ENCODE data around the gene OMP. TPM values are rescaled to one million over a fixed set of nuclear protein-coding genes. Genes with fewer than 3 reads are reported as not detected.

OMP gene
- total and polyA plus RNA-seq, 2 of the 4 experiments (the other 2 are of a cell fraction), result 0.27 TPM; not detected in 1

DNA sequence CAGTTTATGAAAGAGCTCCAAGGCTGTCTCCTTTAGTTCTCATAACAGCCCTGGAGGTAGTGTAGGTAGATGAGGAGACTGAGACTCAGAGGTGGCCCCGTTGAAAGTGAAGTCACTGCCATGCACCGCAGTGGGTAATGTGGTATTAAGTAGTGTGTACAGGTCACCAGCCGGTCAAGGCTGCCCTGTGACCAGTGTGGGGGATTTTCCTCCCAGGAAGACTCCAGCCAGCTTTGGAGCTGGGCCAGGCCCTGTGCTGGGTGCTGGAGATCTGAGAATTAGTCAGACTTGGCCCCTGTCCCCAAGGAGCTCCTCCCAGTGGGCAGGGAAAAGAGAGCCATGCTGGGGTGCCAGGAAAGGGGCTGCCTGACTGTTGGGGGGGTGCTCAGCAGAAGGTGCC, 5.3 kb downstream of the OMP start:
- DNase-seq (peak; percentile 95), ATAC-seq (ENCODE audit: low read depth) (peak; percentile 69)
- Histone ChIP-seq H3K79me1 (ENCODE audit: low read depth in 1 of 2, low read length in 2 of 2) (peaks cover 0 to 15% of the 10 kb centered on the region in 2 experiments; a peak in 1 of 4 replicates), H3K9me3 (ENCODE audit: control insufficient read depth, insufficient read depth, low read length) (no peaks in the 10 kb centered on the region), H3K9ac (ENCODE audit: low read depth, low read length) (no peak overlapping the region), H2BK5ac (ENCODE audit: low read depth, low read length, poor library complexity, severe bottlenecking) (no peak overlapping the region), H3K4ac (ENCODE audit: low read depth, low read length) (peak overlapping the region; percentile 64), H2BK20ac (ENCODE audit: low read depth, low read length) (peak overlapping the region; percentile 41; the same call in 1 of the 2 replicates), H3K18ac (ENCODE audit: low read depth, low read length) (no peak overlapping the region), H4K91ac (ENCODE audit: insufficient read depth, low read depth, low read length) (no peak overlapping the region; the same call in 1 of the 2 replicates), H3K14ac (replicated peaks; ENCODE audit: low read depth, low read length) (peak overlapping the region; percentile 59; the same call in 1 of the 2 replicates), H2BK120ac (ENCODE audit: low read depth, low read length) (0 out of 2 replicates have a peak overlapping the region, but pooled peaks have one; percentile 1), H3K36me3 (ENCODE audit: control insufficient read depth, insufficient read depth, low read length) (peaks cover 2% of the 10 kb centered on the region; the same call in 1 of the 2 replicates), H3K4me1 (ENCODE audit: control insufficient read depth, insufficient read depth, low read length) (peaks cover 21% of the 10 kb centered on the region), H4K5ac (ENCODE audit: low read depth, low read length) (no peak overlapping the region), H3K4me2 (ENCODE audit: low read depth, low read length) (peak overlapping the region; percentile 6), H3K27me3 (ENCODE audit: control insufficient read depth, insufficient read depth, low read length) (no peaks in the 10 kb centered on the region), H2AK9ac (replicated peaks; ENCODE audit: low read depth, low read length, poor library complexity) (peak overlapping the region; percentile 73), H3K9me1 (ENCODE audit: insufficient read depth, low read length) (peaks cover 12% of the 10 kb centered on the region), H2BK15ac (ENCODE audit: low read depth, low read length) (no peak overlapping the region; the same call in 2 of the 3 replicates), H2AFZ (replicated peaks; ENCODE audit: low read length, poor library complexity) (peak overlapping the region; percentile 67), H3K27ac (ENCODE audit: insufficient read depth, low read length) (no peak overlapping the region), H3K56ac (ENCODE audit: extremely low read depth, insufficient read depth, low read length) (no peak overlapping the region), H3K23ac (ENCODE audit: low read depth, low read length) (no peak overlapping the region), H2AK5ac (ENCODE audit: low read depth, low read length) (peak overlapping the region; percentile 73; the same call in 1 of the 2 replicates), H4K8ac (ENCODE audit: low read depth in 2 of 2, low read length in 2 of 2) (peak overlapping the region in 1 of 2 experiments; percentile 45; a peak in 2 of 4 replicates), H4K20me1 (ENCODE audit: insufficient read depth, low read length) (peaks cover 5% of the 10 kb centered on the region; the same call in 1 of the 2 replicates), H3K4me3 (ENCODE audit: insufficient read depth, low read depth, low read length) (no peak overlapping the region)
- CTCF ChIA-PET, result interaction anchor here (1.0 kb wide), 1 partner anchor 19 kb away, joined by 4 read pairs; the partner anchor contains the start of gene MYO7A
- POLR2A ChIA-PET (ENCODE audit: unreplicated experiment), result interaction anchor here (0.6 kb wide), 1 partner anchor 251 kb away, joined by 5 read pairs; no protein-coding TSS in a partner anchor
- in situ Hi-C loops (cut with MboI; ENCODE audit: low sequenced_read_pairs), result no loop called here
- no TSS peak for BruUV-seq (replicated peaks)
- 7% methylated on average over 3 of the region's 3 CpGs; no CpG with 5 or more reads in 1 of the 2 experiments for WGBS, 2 experiments (ENCODE audit: extremely low coverage in 2 of 2, insufficient read length in 1 of 2)
- dilution Hi-C loops (cut with HindIII; ENCODE audit: low sequenced_read_pairs, unreplicated experiment), result no loop called here
- intact Hi-C loops (cut with micrococcal nuclease), result no loop called here
- TF ChIP-seq MAZ (IDR thresholded peaks at IDR 0.05; ENCODE audit: borderline replicate concordance, low read depth, low read length) (peak; percentile 40; the same call in 1 of the 2 replicates), USF2 (IDR thresholded peaks at IDR 0.05; ENCODE audit: low read depth, low read length) (0 out of 2 replicates have a peak, but pooled peaks have one; percentile 33), BHLHE40 (IDR thresholded peaks at IDR 0.05; ENCODE audit: low read depth, low read length) (peak; percentile 58; the same call in 1 of the 2 replicates), SMC3 (IDR thresholded peaks at IDR 0.05; ENCODE audit: low read depth, low read length) (no peak), POLR2A (IDR thresholded peaks at IDR 0.05; ENCODE audit: low read depth, low read length) (no peak), RFX5 (IDR thresholded peaks at IDR 0.05; ENCODE audit: low read depth, low read length) (no peak), MXI1 (IDR thresholded peaks at IDR 0.05; ENCODE audit: borderline replicate concordance, low read depth, low read length) (no peak), RCOR1 (IDR thresholded peaks at IDR 0.05; ENCODE audit: insufficient replicate concordance, low read length) (no peak), FOS (IDR thresholded peaks at IDR 0.05; ENCODE audit: low read depth, low read length) (no peak), ELK1 (IDR thresholded peaks at IDR 0.05; ENCODE audit: borderline replicate concordance, low read depth, low read length) (no peak), CHD1 (IDR thresholded peaks at IDR 0.05; ENCODE audit: low read depth, low read length) (no peak), CEBPB (IDR thresholded peaks at IDR 0.05; ENCODE audit: low read depth, low read length) (no peak), MAFK (IDR thresholded peaks at IDR 0.05; ENCODE audit: low read depth, low read length) (no peak), NFE2L2 (IDR thresholded peaks at IDR 0.05; ENCODE audit: low read depth, low read length) (no peak)
- TF ChIP-seq, protein P1, sequence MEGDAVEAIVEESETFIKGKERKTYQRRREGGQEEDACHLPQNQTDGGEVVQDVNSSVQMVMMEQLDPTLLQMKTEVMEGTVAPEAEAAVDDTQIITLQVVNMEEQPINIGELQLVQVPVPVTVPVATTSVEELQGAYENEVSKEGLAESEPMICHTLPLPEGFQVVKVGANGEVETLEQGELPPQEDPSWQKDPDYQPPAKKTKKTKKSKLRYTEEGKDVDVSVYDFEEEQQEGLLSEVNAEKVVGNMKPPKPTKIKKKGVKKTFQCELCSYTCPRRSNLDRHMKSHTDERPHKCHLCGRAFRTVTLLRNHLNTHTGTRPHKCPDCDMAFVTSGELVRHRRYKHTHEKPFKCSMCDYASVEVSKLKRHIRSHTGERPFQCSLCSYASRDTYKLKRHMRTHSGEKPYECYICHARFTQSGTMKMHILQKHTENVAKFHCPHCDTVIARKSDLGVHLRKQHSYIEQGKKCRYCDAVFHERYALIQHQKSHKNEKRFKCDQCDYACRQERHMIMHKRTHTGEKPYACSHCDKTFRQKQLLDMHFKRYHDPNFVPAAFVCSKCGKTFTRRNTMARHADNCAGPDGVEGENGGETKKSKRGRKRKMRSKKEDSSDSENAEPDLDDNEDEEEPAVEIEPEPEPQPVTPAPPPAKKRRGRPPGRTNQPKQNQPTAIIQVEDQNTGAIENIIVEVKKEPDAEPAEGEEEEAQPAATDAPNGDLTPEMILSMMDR (conservative IDR thresholded peaks at IDR 0.05; ENCODE audit: low read depth, low read length), result no peak

All from IMR-90 (cell line).